Heart left ventricle (tissue), 16 donors: ENCODE data around the gene AGMO. TPM values are rescaled to one million over a fixed set of nuclear protein-coding genes. Genes with fewer than 3 reads are reported as not detected.

Experiments used
- ATAC-seq, 4 donors: fragments of 200-7000 bp; cut with Tn5 transposase; one replicate each; pipeline ENCODE4 v1.9.1; 2020 to 2022; ENCODE audit warnings: moderate library complexity in 4 of 4, mild to moderate bottlenecking in 3 of 4, moderate number of reproducible peaks in 1 of 4
- DNase-seq, 5 donors: peaks; one replicate each; pipeline ENCODE4 v3.0.0-alpha.2; 2020
- H3K27ac ChIP-seq, 12 donors: fragments of 200-600 bp; sonication (generic) in 4 of 12; one replicate each; pipeline versions ENCODE4 v1.5.0 to v1.8.0; 2016 to 2022; ENCODE audit warnings: mild to moderate bottlenecking in 2 of 12
- H3K27me3 ChIP-seq, 9 donors: fragments of 200-600 bp; sonication (generic) in 2 of 9; one replicate each; pipeline versions ENCODE4 v1.5.1 to v1.8.0; 2016 to 2022; ENCODE audit warnings: mild to moderate bottlenecking in 3 of 9
- H3K36me3 ChIP-seq, 9 donors: fragments of 200-600 bp; sonication (generic) in 2 of 9; one replicate each; pipeline versions ENCODE4 v1.5.0 to v1.8.0; 2018 to 2022; ENCODE audit warnings: mild to moderate bottlenecking in 2 of 9
- H3K4me1 ChIP-seq, 12 donors: fragments of 200-600 bp; sonication (generic) in 4 of 12; one replicate each; pipeline versions ENCODE4 v1.5.0 to v1.8.0; 2016 to 2022; ENCODE audit warnings: mild to moderate bottlenecking in 3 of 12
- H3K4me3 ChIP-seq, 12 donors: fragments of 200-600 bp; sonication (generic) in 4 of 12; one replicate each; pipeline versions ENCODE4 v1.5.0 to v1.8.0; 2017 to 2022; ENCODE audit warnings: mild to moderate bottlenecking in 9 of 12, moderate library complexity in 4 of 12
- H3K9me3 ChIP-seq, 12 donors: fragments of 200-600 bp; sonication (generic) in 4 of 12; one replicate each; pipeline versions ENCODE4 v1.5.0 to v1.8.0; 2016 to 2022; ENCODE audit warnings: mild to moderate bottlenecking in 1 of 12
- POLR2A ChIP-seq, 2 donors: fragments of 450-650 bp; IDR thresholded peaks; one replicate each; pipeline ENCODE4 v1.6.1; 2017; ENCODE audit warnings: antibody characterized with exemption in 2 of 2, mild to moderate bottlenecking in 2 of 2, moderate library complexity in 2 of 2
- WGBS, 4 donors: extraction: QIAGEN DNeasy Blood & Tissue Kit in 2 of 4; methylation state at CpG; one replicate each; pipeline versions ENCODE4 v1.1.5 to v1.1.7; 2013 to 2018; 5-methylcytosine and 5-hydroxymethylcytosine counted together
- intact Hi-C, 10 donors: fragments of 100-400 bp; cut with DNase I; formaldehyde crosslinking; loops; one replicate each; pipeline versions ENCODE4 v1.11.1 to v1.14.2; 2022
- polyA plus RNA-seq, 2 donors: library from polyadenylated mRNA; stranded (reverse); fragments of 200-250 nt; gene quantifications; one replicate each; pipeline ENCODE4 v1.2.3, GENCODE V29; 2013
- total RNA-seq, 9 donors: library from RNA; depleted of rRNA in 2 of 9; stranded (reverse); fragments of >200 nt in 2 of 9; fragmentation: NEBNext Ultra II Directional in 3 of 9; extraction: Animal tissue kit (Norgen Biotek cat#: 25700) in 3 of 9; gene quantifications; one replicate each; pipeline versions ENCODE4 v1.1.0 to v1.2.4, GENCODE V29; 2016 to 2023
- TF ChIP-seq, protein P1 (sequence below), 12 donors: fragments of 200-600 bp; sonication (generic) in 4 of 12; IDR thresholded peaks; one replicate each; pipeline versions ENCODE4 v1.5.0 to v1.8.0; 2018 to 2022; ENCODE audit warnings: antibody characterized with exemption in 12 of 12, mild to moderate bottlenecking in 5 of 12
- donor health status: ischemic (EF 13 %, LVEDD 7.1; RV severe dilation, severe dysfunction).
- donor health status: healthy with polysubstance abuse.
- donor health status: DM: no; HTN: yes; CAD: no.
- donor health status: DM: no; HTN: no; CAD: no.
- donor health status: ischemic (EF 25% LVEDD 6.9; RV normal size, moderate dysfunction).
- donor health status: ischemic (EF 25% LVEDD 5.7; RV mildly dilated, moderate dysfunction).
- donor health status: healthy.
- donor health status: DM: yes; HTN: yes; CAD: no.
- donor health status: ischemic (EF 35%, LVEDD 5.7; RV mildly dilated, moderate dysfunction).
- donor health status: nonischemic (EF 11% LVEDD 7.7; RV severe dilation, severe dysfunction).
- donor health status: DM: yes; HTN: yes; CAD: no.
- donor health status: PGD.
- donor health status: ischemic (EF 29% LVEDD 5.4; RV normal size, mild dysfunction).
- donor health status: nonischemic (EF 23%, LVEDD 6.1; RV moderate dilation, normal function).

Gene AGMO
- total and polyA plus RNA-seq, 11 donors: 0.12 to 0.72 (median 0.40) TPM; not detected in 1

DNA sequence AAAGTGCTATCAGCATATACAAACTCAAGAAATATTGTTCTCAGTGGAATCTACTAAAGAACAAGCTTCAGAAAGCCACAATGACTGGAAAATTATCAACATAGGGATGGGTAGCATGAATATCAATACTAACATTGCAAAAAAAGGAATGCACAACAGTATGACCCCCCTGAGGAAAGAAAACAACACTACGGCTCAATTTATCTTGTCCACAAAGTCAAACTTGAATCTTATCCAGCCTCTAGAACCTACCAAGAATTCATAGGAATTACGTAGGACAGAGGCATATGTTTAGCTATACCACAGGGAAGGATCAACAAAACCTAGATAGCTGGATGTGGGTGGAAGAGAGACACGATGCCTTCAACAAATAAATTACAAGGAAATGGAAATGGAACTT lies 54.6 kb downstream of the AGMO start:
- TF ChIP-seq, protein P1, sequence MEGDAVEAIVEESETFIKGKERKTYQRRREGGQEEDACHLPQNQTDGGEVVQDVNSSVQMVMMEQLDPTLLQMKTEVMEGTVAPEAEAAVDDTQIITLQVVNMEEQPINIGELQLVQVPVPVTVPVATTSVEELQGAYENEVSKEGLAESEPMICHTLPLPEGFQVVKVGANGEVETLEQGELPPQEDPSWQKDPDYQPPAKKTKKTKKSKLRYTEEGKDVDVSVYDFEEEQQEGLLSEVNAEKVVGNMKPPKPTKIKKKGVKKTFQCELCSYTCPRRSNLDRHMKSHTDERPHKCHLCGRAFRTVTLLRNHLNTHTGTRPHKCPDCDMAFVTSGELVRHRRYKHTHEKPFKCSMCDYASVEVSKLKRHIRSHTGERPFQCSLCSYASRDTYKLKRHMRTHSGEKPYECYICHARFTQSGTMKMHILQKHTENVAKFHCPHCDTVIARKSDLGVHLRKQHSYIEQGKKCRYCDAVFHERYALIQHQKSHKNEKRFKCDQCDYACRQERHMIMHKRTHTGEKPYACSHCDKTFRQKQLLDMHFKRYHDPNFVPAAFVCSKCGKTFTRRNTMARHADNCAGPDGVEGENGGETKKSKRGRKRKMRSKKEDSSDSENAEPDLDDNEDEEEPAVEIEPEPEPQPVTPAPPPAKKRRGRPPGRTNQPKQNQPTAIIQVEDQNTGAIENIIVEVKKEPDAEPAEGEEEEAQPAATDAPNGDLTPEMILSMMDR (IDR thresholded peaks at IDR 0.05): no peak
- TF ChIP-seq POLR2A (IDR thresholded peaks at IDR 0.05): no peak
- no peak for ATAC-seq
- peaks cover 0 to 23% (median 1%) of the 10 kb centered on the region in 12 donors for H3K4me1 ChIP-seq
- no peak overlapping the region for H3K4me3 ChIP-seq
- WGBS, 4 donors: 66 to 73% (median 71%) methylated on average over 3 of the region's 3 CpGs
- H3K27ac ChIP-seq: peak overlapping the region in 1 of 12 donors; percentile 9
- DNase-seq: no peak
- intact Hi-C loops: loop anchor here in 1 of 10 donors (5.0 kb wide), 1 partner anchor 180 kb away; the partner anchor contains the start of gene MEOX2
- no peaks in the 10 kb centered on the region for H3K27me3 ChIP-seq
- H3K9me3 ChIP-seq: no peaks in the 10 kb centered on the region
- no peaks in the 10 kb centered on the region for H3K36me3 ChIP-seq

DNA sequence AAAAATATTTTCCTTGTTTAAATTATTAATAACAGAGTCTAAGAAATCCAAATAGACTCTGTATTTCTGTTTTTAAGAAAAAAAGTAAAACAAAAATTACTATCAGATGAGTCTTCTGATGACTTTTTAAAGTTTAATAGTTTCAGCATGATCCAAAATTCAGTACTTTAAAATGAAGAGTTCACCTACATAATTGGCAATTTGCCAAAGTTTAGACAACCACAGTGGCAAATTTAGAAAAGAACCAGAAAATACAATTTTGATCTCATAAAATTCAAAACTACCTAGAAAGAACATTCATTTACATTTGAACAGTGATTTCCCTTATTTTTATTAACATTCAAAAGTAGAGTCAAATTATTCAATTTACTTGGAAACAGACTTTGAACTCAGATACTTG lies 56.1 kb downstream of the AGMO start:
- ATAC-seq (no peak), DNase-seq (no peak)
- Histone ChIP-seq H3K27me3 (no peaks in the 10 kb centered on the region), H3K4me3 (no peak overlapping the region), H3K9me3 (no peaks in the 10 kb centered on the region), H3K27ac (no peak overlapping the region), H3K36me3 (no peaks in the 10 kb centered on the region), H3K4me1 (peaks cover 0 to 23% (median 1%) of the 10 kb centered on the region in 12 donors)
- TF ChIP-seq POLR2A (IDR thresholded peaks at IDR 0.05): no peak
- TF ChIP-seq, protein P1 (IDR thresholded peaks at IDR 0.05): no peak
- intact Hi-C loops: loop anchor here in 1 of 10 donors (5.0 kb wide), 1 partner anchor 182 kb away; the partner anchor contains the start of gene MEOX2

DNA sequence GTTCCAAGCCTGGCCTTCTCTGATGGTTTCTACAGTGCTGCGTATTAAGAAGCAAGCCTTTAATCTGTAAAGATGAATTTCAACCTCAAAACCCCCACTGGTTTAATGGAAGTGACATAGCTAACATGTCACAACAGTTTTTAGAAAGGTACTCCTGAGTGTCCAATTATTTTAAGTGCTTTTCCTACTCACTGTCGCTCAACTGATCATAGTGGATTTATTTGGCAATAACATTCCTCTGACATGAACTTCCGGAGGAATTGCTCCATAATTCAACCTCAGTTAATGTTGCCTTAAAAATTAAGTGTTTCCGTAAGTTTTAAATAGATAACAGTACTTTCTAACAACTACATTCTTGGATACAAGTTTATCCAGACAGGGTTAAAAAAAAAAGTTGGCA lies 57.5 kb downstream of the AGMO start:
- 55 to 74% (median 63%) methylated on average over 4 of the region's 4 CpGs for WGBS, 4 donors
- intact Hi-C loops: no loop called here
- H3K27ac ChIP-seq: peak overlapping the region in 1 of 12 donors; percentile 31
- no peaks in the 10 kb centered on the region for H3K36me3 ChIP-seq
- no peaks in the 10 kb centered on the region for H3K27me3 ChIP-seq
- DNase-seq (no peak), ATAC-seq (no peak)
- TF ChIP-seq, protein P1 (IDR thresholded peaks at IDR 0.05): no peak
- H3K9me3 ChIP-seq: no peaks in the 10 kb centered on the region
- peaks cover 0 to 23% (median 1%) of the 10 kb centered on the region in 12 donors for H3K4me1 ChIP-seq
- no peak overlapping the region for H3K4me3 ChIP-seq

DNA sequence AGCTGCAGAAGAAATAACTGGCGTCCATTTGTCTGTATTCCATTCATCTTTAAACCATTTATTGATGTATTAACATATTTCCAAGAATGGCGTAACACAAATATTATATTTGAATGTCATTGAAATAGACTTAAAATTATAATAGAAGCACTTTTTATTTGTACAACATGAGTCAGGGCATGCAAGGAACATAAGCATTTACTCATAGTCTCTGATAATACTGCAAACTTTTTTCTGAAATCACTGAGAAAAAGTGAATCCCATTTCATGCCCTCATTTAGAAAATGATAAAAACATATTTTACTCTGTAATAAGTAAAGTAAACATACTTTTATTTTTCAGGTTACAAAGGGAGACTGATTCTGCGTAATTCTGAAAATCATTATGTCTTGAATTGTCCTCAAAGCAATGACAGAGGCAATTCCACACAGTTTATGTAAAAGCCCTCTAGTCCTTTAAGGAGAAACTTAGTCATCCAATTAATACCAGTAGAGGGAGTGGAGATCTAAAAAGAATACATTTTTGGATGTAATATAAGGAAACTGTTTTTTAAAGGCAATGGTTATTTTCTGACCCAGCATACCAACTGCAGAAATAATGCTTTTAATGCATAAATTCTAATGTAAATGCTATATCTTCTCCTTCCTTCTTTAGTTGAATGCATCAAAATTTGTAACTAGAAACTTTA lies 58.1 kb downstream of the AGMO start:
- no peak for DNase-seq
- WGBS, 4 donors: 95 to 97% (median 96%) methylated on average over 3 of the region's 3 CpGs
- H3K4me1 ChIP-seq: peaks cover 0 to 23% (median 1%) of the 10 kb centered on the region in 12 donors
- H3K9me3 ChIP-seq: no peaks in the 10 kb centered on the region
- TF ChIP-seq POLR2A (IDR thresholded peaks at IDR 0.05): no peak
- TF ChIP-seq, protein P1 (IDR thresholded peaks at IDR 0.05): peak in 3 of 12 donors; percentile 15 to 19 (median 18)
- no peaks in the 10 kb centered on the region for H3K36me3 ChIP-seq
- H3K27ac ChIP-seq: peak overlapping the region in 1 of 12 donors; percentile 31
- ATAC-seq: no peak
- intact Hi-C loops: no loop called here
- no peak overlapping the region for H3K4me3 ChIP-seq
- H3K27me3 ChIP-seq: no peaks in the 10 kb centered on the region
